Loucy (cell line): ENCODE measurements around the gene SETSIP.

Experiments
- H2AFZ ChIP-seq: fragments of 200-600 bp; sonication (generic); 2 replicates; pipeline ENCODE4 v1.6.0; 2016; ENCODE audit warnings: antibody characterized with exemption, mild to moderate bottlenecking, low read length, moderate library complexity
- H3F3A ChIP-seq: fragments of 200-600 bp; 2 replicates; pipeline ENCODE4 v1.6.0; 2016; ENCODE audit warnings: antibody characterized with exemption, low read depth, mild to moderate bottlenecking
- H3K27me3 ChIP-seq: fragments of 200-600 bp; sonication (generic); 2 replicates; pipeline ENCODE4 v1.6.1; 2014; ENCODE audit warnings: low read length, mild to moderate bottlenecking; ENCODE audit not compliant: insufficient read depth, poor library complexity, severe bottlenecking
- H3K36me3 ChIP-seq: fragments of 200-600 bp; sonication (generic); 2 replicates; pipeline ENCODE4 v1.6.1; 2016; ENCODE audit warnings: low read length; ENCODE audit not compliant: insufficient read depth
- H3K4me1 ChIP-seq: fragments of 200-600 bp; sonication (generic); 2 replicates; pipeline ENCODE4 v1.5.1; 2014; ENCODE audit warnings: low read length, mild to moderate bottlenecking; ENCODE audit not compliant: insufficient read depth, poor library complexity, severe bottlenecking
- H3K4me2 ChIP-seq: fragments of 200-600 bp; sonication (generic); 2 replicates; pipeline ENCODE4 v1.6.0; 2014; ENCODE audit warnings: antibody characterized with exemption, low read length, low read depth, mild to moderate bottlenecking; ENCODE audit not compliant: poor library complexity, severe bottlenecking
- H3K4me3 ChIP-seq: fragments of 200-600 bp; sonication (generic); 2 replicates; pipeline ENCODE4 v1.5.1; 2014; ENCODE audit warnings: low read length, mild to moderate bottlenecking, mixed read lengths; ENCODE audit not compliant: poor library complexity, severe bottlenecking
- H3K79me2 ChIP-seq: fragments of 200-600 bp; sonication (generic); 2 replicates; pipeline ENCODE4 v1.6.1; 2014; ENCODE audit warnings: low read length; ENCODE audit not compliant: insufficient read depth
- H3K9ac ChIP-seq: fragments of 200-600 bp; sonication (generic); 2 replicates; pipeline ENCODE4 v1.6.0; 2014; ENCODE audit warnings: mild to moderate bottlenecking, low read depth, low read length, moderate library complexity; ENCODE audit not compliant: poor library complexity, severe bottlenecking
- H3K9me2 ChIP-seq: fragments of 200-600 bp; sonication (generic); replicated peaks from 2 replicates; pipeline ENCODE4 v1.6.1; 2016; ENCODE audit warnings: low read depth, low read length, mixed read lengths
- H3K9me3 ChIP-seq: fragments of 200-600 bp; sonication (generic); 2 replicates; pipeline ENCODE4 v1.6.1; 2014; ENCODE audit warnings: mild to moderate bottlenecking, antibody characterized with exemption, low read length, low read depth; ENCODE audit not compliant: insufficient read depth
- H4K20me1 ChIP-seq: fragments of 200-600 bp; sonication (generic); 2 replicates; pipeline ENCODE4 v1.6.0; 2014; ENCODE audit warnings: antibody characterized with exemption, low read length, mild to moderate bottlenecking; ENCODE audit not compliant: insufficient read depth, poor library complexity, severe bottlenecking
- CTCF ChIP-seq: fragments of 200-600 bp; sonication (generic); conservative IDR thresholded peaks from 2 replicates; pipeline ENCODE4 v1.5.1; 2014; ENCODE audit warnings: mild to moderate bottlenecking, antibody characterized with exemption, low read length
- EZH2phosphoT487 ChIP-seq: fragments of 200-600 bp; IDR thresholded peaks from 2 replicates; pipeline ENCODE4 v1.6.1; 2018; ENCODE audit warnings: antibody characterized with exemption, mild to moderate bottlenecking, moderate library complexity, borderline replicate concordance

SETSIP gene

GRCh38 chr1:92094090-92094489, 18.9 kb upstream of the SETSIP start:
- H3K36me3 ChIP-seq, result no peaks in the 10 kb centered on the region
- H3K27me3 ChIP-seq, result no peaks in the 10 kb centered on the region
- H3K4me3 ChIP-seq, result no peak overlapping the region
- no peaks in the 10 kb centered on the region for H3K9me3 ChIP-seq
- TF ChIP-seq EZH2phosphoT487 (no peak), CTCF (no peak)
- no peaks in the 10 kb centered on the region for H3K4me1 ChIP-seq
- H3K9ac ChIP-seq, result no peak overlapping the region
- H3F3A ChIP-seq, result no peaks in the 10 kb centered on the region
- H2AFZ ChIP-seq, result no peak overlapping the region
- H3K79me2 ChIP-seq, result no peaks in the 10 kb centered on the region
- H3K4me2 ChIP-seq, result no peak overlapping the region
- no peaks in the 10 kb centered on the region for H4K20me1 ChIP-seq
- no peaks in the 10 kb centered on the region for H3K9me2 ChIP-seq

DNA sequence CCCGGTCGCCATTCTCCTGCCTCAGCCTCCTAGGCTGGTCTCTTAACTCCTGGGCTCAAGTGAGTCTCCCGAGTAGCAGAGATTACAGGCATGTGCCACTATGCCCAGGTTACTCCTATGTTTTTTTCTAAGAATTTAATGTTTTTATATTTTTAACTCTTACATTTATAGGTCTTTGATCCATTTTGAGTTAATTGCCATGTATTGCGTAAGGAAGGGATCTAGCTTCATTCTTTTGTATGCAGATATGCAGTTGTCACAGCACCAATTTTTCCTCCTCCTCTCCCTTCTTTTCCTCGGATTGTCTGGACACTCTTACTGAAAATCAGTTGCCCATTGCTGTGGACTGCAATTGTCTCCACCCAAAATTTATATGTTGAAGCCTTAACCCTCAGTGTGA, 16.4 kb upstream of the SETSIP start:
- Histone ChIP-seq H3K9ac (no peak overlapping the region), H4K20me1 (no peaks in the 10 kb centered on the region), H3K79me2 (no peaks in the 10 kb centered on the region), H2AFZ (no peak overlapping the region), H3K4me2 (no peak overlapping the region), H3K9me2 (no peaks in the 10 kb centered on the region), H3K4me1 (no peaks in the 10 kb centered on the region), H3K27me3 (no peaks in the 10 kb centered on the region), H3K9me3 (peaks cover 5% of the 10 kb centered on the region; the same call in 1 of the 2 replicates), H3K4me3 (no peak overlapping the region), H3F3A (no peaks in the 10 kb centered on the region), H3K36me3 (no peaks in the 10 kb centered on the region)
- TF ChIP-seq CTCF, result no peak
- TF ChIP-seq EZH2phosphoT487, result no peak

DNA sequence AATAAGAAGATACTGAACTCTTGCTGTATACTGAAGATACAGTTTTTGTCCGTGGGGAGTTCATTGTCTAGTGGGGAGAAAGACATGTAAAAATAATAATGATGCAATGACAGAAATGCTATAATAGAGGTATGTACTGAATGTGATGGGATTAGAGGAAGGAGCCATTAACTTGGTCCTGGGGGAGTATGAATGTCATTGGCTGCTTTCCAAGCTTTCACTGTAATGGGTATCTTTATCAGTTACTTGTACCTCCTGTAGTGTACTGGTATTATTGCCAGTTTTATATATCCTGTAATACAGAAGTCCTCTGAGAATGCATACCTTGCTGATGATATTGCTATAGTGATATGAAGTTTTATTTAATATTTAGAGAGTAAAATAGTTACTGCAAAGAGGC, 12.3 kb upstream of the SETSIP start:
- Histone ChIP-seq H3K9me2 (no peaks in the 10 kb centered on the region), H3K4me1 (peaks cover 2% of the 10 kb centered on the region), H3K9ac (no peak overlapping the region), H2AFZ (no peak overlapping the region), H3F3A (no peaks in the 10 kb centered on the region), H3K27me3 (no peaks in the 10 kb centered on the region), H4K20me1 (no peaks in the 10 kb centered on the region), H3K4me2 (no peak overlapping the region), H3K9me3 (peaks cover 17% of the 10 kb centered on the region; the same call in 1 of the 2 replicates), H3K4me3 (no peak overlapping the region), H3K79me2 (no peaks in the 10 kb centered on the region), H3K36me3 (no peaks in the 10 kb centered on the region)
- no peak for TF ChIP-seq EZH2phosphoT487
- no peak for TF ChIP-seq CTCF
